Smooth muscle cell of the brain vasculature (primary cell): ENCODE measurements around the gene DDX46.
"Not testable (repeated sequence)": the region's sequence is repeated elsewhere in the genome, so short reads cannot be mapped to it uniquely, and the experiment has no call there.

Experiments
- DNase-seq: peaks from one replicate; pipeline ENCODE4 v3.0.0-alpha.2; 2012; ENCODE audit warnings: low read depth, low spot score

The DDX46 gene

DNA sequence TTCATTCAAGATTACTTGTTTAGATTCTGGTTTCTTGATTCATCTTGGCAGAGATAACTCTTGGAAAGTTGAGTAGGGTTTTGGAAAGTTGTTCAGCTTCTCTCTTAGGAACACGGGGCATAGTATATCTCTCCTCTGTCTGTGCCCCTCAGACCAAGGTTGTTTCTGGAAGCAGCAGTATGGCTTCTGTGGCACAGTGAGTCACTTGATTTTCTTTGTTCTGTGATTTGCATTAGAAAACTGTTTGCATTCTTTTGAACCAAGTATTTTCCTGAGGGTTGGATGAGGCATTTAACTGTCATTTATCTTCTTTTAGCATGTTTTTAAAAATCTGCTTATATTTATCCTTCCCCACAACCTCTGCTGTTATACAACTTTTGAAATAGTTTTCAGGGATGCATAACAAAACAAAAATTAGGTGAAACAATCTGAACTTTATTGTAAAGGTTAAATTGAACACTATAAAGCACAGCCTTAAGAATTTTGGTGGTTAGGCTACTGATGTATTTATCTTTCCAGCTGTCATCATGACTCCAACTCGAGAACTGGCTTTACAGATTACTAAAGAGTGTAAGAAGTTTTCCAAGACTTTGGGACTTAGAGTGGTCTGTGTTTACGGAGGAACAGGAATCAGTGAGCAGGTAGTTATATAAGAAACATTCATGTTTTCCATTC lies 26.5 kb downstream of the DDX46 start:
- DNase-seq, result no peak

DNA sequence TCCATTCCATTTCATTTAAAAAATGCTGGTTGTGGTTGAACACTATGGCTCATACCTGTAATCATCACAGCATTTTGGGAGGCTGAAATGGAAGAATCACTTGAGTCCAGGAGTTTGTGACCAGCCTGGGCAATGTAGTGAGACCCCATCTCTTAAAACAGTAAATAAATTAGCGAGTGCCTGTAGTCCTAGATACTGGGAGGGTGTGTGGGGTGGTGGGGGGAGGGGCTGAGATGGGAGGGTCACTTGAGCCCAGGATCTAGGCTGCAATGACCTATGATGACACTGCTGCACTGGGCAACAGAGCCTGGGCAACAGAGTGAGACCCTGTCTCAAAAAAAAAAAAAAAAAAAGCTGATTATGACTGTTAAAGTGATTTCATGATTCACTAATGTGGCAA lies 29.1 kb downstream of the DDX46 start:
- DNase-seq, result no peak

DNA sequence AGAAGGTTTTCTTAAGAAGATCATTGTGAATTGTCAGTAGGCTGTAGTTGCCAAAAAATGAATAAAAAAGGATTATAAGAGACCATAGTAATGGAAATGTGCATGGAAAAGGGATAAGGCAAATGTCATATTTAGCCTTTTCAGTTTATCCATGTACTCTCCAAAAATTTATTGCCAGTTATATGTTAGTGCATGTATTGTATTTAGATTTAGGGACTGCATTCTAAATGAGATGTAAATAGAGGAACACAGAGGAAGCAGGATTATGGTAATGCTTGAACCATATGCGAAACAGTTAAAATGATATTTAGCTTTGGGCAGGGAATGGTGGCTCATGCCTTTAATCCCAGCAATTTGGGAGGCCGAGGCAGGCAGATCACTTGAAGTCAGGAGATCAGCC lies 33.0 kb downstream of the DDX46 start:
- DNase-seq, result no peak

DNA sequence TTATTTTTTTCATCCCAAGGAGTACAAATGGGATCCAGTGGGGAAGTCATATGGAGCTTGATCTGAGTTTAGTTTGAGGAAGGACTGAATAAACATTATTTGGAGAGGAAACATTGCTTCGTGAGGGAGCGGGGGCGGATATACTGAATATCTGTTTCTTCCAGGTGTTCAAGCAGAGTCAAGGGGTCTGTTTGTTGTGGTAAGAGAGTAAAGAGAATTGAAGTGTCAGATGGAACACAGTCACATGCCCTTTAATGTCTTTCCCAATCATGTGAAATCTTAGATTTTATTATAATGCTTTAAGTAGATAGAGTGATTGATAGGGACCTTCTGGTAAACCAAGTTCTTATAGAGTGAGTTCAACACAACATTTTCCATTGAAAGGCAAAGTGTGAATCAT lies 33.7 kb downstream of the DDX46 start:
- no peak for DNase-seq

DNA sequence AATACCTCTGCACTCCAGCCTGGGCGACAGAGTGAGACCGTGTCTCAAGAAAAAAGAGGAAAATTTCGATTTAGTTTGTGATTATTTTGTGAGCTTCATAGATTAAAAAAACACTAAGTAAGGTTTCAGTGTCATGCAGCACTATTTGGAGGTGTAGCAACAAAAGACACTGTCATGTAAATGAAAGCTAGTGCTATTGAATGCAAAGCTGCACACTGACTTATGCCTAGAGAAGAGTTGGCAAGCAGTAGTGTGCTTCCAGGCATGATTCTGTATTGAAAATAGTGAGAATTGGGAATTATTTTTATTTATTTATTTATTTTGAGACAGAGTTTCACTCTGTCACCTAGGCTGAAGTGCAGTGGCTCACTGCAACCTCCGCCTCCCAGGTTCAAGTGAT lies 34.5 kb downstream of the DDX46 start:
- no peak for DNase-seq

DNA sequence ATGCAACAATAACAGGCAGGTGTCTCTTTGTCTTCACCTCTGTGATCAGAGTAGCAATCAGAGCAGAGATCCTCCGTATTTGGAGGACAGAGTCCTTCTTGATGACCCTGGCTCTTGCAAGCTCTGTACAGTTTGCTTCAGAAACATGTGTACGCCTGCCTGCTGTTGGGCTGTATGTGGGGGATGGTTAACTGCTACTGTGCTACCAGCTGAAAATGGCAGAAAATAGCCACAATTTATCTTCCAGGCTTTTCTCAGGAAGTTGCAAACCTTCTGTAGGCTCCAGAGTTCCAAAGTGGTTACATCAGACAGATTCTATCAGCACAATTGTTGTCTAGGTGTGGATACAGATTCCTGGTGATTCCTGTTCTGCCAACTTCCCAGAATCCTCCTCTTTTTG lies 35.5 kb downstream of the DDX46 start:
- DNase-seq, result no peak

DNA sequence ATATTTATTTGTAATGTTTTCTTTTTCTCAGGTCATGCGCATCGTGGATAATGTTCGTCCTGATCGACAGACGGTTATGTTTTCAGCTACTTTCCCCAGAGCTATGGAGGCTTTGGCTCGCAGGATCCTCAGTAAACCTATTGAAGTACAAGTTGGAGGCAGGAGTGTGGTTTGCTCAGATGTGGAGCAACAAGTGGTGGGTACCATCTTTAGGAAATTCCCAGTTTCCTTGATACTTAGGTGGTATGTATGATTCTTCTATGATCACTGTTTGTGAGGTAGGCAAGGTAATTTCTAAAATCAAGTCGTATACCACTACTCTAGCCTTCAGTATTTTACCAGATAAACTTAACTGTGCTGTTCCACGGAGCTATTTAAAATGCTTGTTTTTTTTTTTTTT lies 36.2 kb downstream of the DDX46 start:
- DNase-seq, result no peak

DNA sequence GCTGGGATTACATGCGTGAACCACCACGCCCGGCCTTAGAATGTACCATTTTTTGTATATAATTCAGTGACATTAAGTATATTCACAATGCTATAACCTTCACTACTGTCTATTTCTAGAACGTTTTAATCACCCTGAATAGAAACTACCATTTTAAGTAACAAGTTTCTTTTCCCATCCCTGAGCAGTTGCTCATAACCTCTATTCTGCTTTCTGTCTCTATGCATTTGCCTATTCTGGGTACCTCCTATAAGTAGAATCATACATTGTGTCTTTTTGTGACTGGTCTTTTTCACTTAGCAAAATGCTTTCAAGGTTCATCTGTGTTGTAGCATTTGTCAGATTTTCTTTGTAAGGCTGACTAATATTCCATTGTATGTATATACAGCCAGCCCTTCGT lies 39.9 kb downstream of the DDX46 start:
- DNase-seq, result no peak

DNA sequence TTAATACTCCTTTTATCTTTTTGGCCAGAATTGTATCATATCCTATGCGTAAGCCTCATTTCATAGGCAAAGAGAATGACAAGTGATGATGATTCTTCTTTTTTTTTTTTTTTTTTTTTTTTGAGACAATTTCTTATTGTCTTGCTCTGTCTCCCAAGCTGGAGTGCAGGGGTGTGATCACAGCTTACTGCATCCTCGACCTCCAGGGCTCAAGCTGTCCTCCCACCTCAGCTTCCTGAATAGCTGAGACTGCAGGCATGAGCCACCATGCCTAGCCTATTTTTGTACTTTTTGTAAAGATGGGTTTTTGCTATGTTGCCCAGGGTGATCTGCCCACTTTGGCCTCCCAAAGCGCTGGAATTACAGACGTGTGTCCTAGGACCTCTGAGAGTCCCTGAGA lies 45.2 kb downstream of the DDX46 start:
- no peak for DNase-seq

DNA sequence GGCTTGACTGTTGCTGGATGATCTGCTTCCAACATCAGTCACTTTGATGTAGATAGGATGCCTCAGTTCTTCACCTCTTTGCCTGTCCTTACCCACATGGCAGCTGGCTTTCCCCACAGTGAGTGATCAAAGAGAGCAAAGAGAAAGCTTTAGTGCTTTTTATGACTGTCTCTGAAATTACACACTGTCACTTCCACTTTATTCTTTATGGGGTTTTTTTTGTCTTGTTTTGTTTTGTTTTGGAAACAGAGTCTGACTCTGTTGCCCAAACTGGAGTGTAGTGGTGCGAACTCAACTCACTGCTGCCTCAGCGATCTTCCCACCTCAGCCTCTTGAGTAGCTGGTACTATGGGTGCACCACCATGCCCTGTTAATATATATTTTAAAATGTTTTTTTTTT lies 54.8 kb downstream of the DDX46 start:
- DNase-seq, result no peak

DNA sequence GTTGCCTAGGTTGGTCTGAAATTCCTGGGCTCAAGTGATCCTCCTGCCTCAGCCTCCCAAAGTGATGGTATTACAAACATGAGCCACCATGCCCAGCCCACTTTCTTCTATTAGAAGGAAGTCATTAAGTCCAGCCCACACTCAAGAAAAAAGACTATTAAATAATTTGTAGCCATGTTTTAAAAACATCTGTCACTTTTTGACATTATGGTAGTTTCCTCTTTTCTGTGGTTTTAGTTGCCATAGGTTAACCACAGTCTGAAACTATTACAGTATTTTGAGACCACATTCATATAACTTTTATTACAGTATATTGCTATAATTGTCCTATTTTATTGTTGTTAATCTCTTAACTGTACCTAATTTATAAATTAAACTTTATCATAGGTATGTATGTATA lies 55.2 kb downstream of the DDX46 start:
- no peak for DNase-seq

DNA sequence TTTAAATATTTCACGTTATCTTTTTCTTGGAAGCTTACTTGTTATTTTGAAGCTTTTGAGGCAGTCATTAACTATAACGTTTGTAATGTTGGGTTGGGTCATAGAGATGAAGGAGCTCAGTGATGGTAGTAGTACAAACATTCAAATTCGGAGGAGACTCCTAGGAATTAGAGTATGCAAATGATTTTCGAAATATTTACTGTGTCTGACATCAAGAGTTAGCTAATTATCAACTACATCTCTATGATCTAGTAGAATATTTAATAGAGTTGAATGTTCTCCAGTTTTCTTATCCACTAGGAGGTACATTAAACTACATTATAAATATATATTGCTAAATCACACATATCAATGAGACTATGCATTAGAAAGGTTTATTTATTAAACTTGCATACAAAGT lies 58.4 kb downstream of the DDX46 start:
- no peak for DNase-seq

DNA sequence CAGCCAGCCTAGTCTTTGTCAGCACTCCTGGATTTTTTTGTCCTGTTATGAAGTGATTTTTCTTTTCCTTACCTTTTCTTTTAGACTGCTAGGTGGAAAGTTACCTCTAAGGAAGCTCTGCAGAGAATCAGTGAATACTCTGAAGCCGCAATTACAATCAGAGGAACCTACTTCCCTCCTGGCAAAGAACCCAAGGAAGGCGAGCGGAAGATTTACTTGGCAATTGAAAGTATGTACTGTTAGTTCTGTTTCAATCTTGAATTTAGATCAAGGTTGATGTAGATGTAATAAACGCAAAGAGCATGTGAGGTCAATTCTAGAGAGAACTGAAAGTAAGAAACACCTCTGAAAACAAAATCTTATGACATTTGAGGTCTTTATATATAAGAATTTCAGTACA lies 60.2 kb downstream of the DDX46 start:
- no peak for DNase-seq

DNA sequence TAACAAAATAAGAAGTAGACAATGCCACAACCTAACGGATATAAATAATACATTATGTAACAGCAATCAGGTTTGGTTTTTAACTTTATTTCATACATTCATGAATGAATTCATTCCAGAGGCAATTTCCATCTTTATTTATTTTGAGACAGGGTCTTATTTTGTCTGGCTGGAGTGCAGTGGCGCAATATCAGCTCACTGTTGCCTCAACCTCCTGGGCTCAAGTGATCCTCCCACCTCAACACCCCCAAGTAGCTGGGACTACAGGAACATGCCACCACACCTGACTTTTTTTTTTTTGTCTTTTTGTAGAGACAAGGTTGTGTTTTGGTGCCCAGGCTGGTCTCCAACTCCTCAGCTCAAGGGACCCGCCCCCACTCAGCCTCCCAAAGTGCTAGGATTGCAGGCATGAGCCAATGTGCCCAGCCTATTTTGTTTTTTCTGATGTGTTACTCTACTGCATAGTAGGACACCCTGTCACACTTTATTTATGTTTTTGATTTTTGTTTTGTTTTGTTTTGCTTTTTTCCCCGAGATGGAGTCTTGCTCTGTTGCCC lies 60.9 kb downstream of the DDX46 start:
- no peak for DNase-seq

DNA sequence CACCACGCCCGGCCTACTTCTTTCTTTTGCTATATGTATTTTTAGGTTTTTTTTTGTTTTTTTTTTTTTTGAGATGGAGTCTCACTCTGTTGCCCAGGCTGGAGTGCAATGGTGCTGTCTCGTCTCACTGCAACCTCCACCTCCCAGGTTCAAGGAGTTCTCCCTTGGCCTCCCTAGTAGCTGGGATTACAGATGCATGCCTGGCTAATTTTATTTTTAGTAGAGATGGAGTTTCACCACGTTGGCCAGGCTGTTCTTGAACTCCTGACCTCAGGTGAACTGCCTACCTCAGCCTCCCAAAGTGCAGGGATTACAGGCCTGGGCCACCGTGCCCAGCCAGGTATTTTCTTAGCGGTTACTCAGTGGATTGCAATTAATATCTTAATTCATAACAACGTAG lies 63.3 kb downstream of the DDX46 start:
- no peak for DNase-seq

DNA sequence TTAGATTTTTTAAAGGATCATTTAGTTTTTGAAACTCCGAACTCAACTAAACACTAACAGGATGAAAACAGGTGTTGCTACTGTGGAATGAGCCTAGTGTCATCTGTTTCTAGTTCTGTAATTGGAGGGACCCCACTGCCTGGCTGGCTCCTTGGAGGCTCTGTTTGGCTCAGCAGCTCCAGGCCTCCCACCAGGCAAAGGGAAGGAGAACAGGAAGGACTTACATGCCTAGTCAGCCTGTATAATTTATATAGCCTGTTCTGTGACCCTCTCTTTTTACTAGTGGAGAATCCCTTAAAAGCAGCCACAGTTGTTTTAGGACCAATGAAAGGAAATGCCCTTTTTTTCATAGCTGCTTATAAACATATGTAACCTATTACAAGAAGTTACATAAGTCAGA lies 66.1 kb downstream of the DDX46 start:
- DNase-seq, result no peak

DNA sequence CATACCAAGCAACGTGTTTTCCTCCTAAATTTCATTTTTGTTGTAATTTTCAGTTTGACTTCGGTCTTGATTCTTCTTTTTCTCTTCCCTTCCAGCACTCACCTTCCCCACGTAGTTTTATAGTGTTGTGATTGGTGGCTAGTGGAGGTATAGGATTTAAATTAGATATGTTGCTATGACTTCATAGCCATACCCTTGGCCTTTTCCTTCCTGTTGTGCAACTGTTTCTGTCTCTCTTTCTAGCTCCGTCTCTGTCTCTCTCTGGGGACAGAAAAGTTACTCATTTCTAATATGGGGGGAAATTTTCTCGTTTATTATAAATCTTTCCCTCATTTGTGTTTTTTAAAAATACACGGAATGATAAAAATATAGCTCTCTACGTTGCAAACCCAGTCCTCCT lies 66.6 kb downstream of the DDX46 start:
- no peak for DNase-seq

DNA sequence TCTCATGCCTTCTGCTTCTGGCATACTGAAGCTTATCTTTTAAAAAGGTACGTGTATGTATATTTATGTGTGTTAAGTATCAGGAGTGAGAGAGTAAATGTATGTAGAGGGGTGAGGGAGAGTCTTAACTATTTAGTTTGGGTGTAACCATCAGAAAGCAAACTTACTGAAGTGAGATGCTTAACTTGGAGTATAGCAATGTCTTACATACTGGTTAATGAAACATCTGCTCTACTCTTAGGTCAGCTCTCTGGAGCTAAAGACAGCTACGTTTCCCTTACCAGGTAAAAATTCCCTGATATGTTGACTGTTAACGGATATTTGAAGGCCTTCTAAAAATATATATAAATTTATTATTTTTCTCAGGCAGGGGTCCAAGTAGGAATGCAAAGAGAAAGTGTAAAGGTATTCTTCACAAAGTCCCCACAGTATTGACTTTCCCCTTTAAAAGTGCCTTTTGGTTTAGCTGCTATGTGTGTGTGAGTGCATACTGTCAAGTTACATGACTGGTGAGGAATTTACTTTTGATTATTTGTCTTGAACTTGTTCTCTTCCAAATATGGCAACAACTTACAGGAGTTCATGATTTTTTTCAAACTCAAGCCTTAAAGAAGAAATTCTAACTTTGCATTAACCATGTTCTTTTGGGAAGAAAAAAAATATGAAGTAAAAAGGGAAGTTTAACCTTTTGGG lies 74.9 kb downstream of the DDX46 start:
- DNase-seq, result no peak

DNA sequence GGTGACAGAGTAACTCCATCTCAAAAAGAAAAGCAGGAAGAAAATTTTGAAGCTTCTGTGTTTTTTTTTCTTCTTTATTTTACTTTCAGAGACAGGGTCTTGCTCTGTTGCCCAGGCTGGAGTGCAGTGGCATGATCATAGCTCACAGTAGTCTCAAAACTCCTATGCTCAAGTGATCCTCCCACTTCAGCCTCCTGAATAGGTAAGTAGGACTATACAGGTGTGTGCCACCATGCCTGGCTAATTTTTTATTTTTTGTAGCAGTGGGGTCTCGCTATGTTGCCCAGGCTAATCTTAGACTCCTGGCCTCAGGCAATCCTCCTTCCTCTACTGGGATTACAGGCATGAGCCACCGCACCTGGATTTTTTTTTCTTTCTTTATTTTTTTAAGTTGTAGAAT lies 77.0 kb downstream of the DDX46 start:
- DNase-seq, result no peak

DNA sequence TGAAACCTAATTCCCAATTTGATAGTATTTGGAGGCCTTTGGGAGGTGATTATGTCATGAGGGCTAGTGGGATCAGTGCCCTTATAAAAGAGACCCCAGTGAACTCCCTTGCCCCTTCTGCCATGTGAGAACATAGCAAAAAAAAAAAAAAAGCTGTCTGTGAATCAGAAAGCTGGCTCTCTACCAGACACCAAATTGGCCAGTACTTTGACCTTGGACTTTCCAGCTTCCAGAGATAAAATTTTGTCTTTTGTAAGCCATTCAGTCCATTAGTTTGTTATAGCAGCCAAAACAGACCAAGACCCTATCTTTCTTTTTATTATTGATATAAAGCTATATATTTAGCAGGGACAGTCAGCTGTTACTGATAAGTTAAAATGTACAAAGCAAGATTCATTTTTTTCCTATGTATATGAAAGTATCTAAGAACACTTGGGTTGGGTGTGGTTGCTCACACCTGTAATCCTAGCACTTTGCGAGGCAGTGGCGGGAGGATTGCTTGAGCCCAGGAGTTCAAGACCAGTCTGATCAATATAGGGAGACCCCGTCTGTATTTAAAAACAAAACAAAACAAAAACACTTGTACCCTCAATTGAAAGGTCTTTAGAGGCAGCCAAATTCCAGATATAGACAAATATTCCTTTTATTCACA lies 79.1 kb downstream of the DDX46 start:
- no peak for DNase-seq

DNA sequence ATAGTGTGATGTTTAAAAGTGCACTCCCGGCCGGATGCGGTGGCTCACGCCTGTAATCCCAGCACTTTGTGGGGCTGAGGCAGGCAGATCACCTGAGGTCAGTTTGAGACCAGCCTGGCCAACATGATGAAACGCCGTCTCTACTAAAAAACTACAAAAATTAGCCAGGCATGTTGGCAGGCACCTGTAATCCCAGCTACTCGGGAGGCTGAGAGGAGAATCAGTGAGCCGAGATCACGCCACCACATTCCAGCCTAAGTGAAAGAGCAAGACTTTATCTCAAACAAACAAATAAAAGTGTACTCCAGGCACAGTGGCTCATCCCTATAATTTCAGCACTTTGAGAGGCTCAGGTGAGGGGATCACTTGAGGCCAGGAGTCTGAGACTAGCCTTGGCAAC lies 79.8 kb downstream of the DDX46 start:
- not testable (repeated sequence) for DNase-seq

DNA sequence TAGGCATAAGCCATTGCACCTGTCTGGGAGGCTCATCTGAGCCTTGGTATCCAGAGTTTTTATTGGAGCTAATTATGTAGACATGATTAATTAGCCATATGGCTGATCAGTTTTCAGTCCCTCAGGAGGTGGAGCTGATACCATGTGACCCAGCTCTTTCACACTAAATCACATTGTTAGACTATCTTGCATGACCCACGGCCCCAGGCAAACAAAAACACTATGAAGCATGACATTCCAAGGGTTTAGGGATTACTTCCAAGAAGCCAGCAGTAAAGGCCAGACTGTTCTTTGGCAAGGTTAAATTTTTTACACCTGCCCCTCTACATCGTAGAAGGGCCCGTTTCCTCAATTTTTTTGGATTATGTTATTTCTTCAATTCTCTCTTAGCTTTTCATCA lies 82.2 kb downstream of the DDX46 start:
- DNase-seq, result no peak

DNA sequence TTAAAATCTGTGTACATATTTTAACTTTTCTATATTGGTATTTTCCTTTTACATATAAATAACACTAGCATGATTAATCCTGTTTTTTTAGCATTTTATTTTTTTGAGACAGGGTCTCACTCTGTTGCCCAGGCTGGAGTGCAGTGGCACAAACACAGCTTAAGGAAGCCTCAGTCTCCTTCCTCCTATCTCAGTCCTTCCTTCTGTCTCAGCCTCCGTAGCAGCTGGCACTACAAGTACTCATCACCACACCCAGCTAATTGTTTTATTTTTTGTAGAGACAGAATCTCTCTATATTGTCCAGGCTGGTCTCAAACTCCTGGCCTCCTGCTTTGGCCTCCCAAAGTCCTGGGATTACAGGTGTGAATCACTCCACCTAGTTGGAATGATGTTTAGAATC lies 85.7 kb downstream of the DDX46 start:
- DNase-seq, result no peak
